HepG2 (cell line): ENCODE data around the gene PELI3. TPM values are rescaled to one million over a fixed set of nuclear protein-coding genes. Genes with fewer than 3 reads are reported as not detected.
A peak's percentile ranks its signal among the peaks of the same experiment; 100 is the strongest.

ENCODE experiments used
- ATAC-seq: fragments of 200-7000 bp; cut with Tn5 transposase; 3 replicates; pipeline ENCODE4 v1.9.1; 2020; ENCODE audit warnings: mild to moderate bottlenecking, moderate library complexity
- BruUV-seq: library from RNA; stranded (reverse); fragments of 400-500 nt; replicated peaks from 2 replicates; lab custom pipeline; 2021; lab: Mats Ljungman, UMichigan
- CTCF ChIA-PET: fragments of 300-600 bp; formaldehyde crosslinking; extraction: SDS; loops from one replicate; lab custom pipeline; 2021; ENCODE audit warnings: low total read pairs, inconsistent platforms, low intra/inter-chr PET ratio; lab: Yijun Ruan, JAX
- POLR2A ChIA-PET: fragments of 350-600 bp; sonication (Branson Sonifier 250); formaldehyde crosslinking; loops from one replicate; lab custom pipeline; 2020; ENCODE audit warnings: antibody characterized with exemption, inconsistent platforms; lab: Yijun Ruan, JAX
- DNase-seq: peaks from one replicate; pipeline ENCODE4 v3.0.0-alpha.2; 2015; ENCODE audit warnings: low spot score
- FAIRE-seq: peaks from 3 replicates; lab custom pipeline; 2011; peaks lifted over from hg19 to GRCh38; lab: Jason Lieb, UNC
- H2AFZ ChIP-seq: one replicate; pipeline ENCODE4 v1.6.1; 2011; ENCODE audit warnings: low read length, inconsistent platforms
- H3K27ac ChIP-seq: fragments of 300-600 bp; 3 replicates; pipeline ENCODE4 v1.8.0; 2011; ENCODE audit warnings: mixed run types, mild to moderate bottlenecking, mixed read lengths, low read length, inconsistent platforms; ENCODE audit not compliant: insufficient read depth; ENCODE audit errors: extremely low read length
- H3K27me3 ChIP-seq, 2 experiments: fragments of 200-600 bp in 1 of 2; 2 replicates in 1 of 2; 3 replicates in 1 of 2; pipeline versions ENCODE4 v1.6.0 to v1.8.0; 2011; ENCODE audit warnings: low read length in 2 of 2, mild to moderate bottlenecking in 2 of 2, moderate library complexity in 2 of 2, inconsistent platforms in 1 of 2; ENCODE audit not compliant: insufficient read depth in 2 of 2, control insufficient read depth in 1 of 2
- H3K36me3 ChIP-seq, 2 experiments: fragments of 200-600 bp in 1 of 2; replicated peaks in 1 of 2; 2 replicates in 1 of 2; 3 replicates in 1 of 2; pipeline versions ENCODE4 v1.5.1 to v1.8.0; 2011; ENCODE audit warnings: low read length in 2 of 2, inconsistent platforms in 1 of 2; ENCODE audit not compliant: insufficient read depth in 2 of 2, control insufficient read depth in 1 of 2
- H3K4me1 ChIP-seq: 2 replicates; pipeline ENCODE4 v1.5.1; 2012; ENCODE audit warnings: low read length, inconsistent platforms; ENCODE audit not compliant: insufficient read depth
- H3K4me2 ChIP-seq: 2 replicates; pipeline ENCODE4 v1.6.0; 2011; ENCODE audit warnings: low read depth, low read length, inconsistent platforms
- H3K4me3 ChIP-seq, 3 experiments: fragments of 200-600 bp in 1 of 3; sonication (generic), shearing (Covaris generic) in 1 of 3; replicated peaks in 1 of 3; 2 replicates each; pipeline ENCODE4 v1.5.1; 2011 to 2016; ENCODE audit warnings: low read length in 3 of 3, inconsistent platforms in 2 of 3, low read depth in 2 of 3, mild to moderate bottlenecking in 2 of 3, control low read depth in 1 of 3, mixed read lengths in 1 of 3; ENCODE audit not compliant: insufficient read depth in 1 of 3
- H3K79me2 ChIP-seq: one replicate; pipeline ENCODE4 v1.6.1; 2011; ENCODE audit warnings: low read length, inconsistent platforms; ENCODE audit not compliant: insufficient read depth
- H3K9ac ChIP-seq: 2 replicates; pipeline ENCODE4 v1.6.0; 2011; ENCODE audit warnings: mild to moderate bottlenecking, low read depth, low read length, inconsistent platforms; ENCODE audit not compliant: insufficient read depth
- H3K9me3 ChIP-seq: 2 replicates; pipeline ENCODE4 v1.5.1; 2012; ENCODE audit warnings: mild to moderate bottlenecking, low read length
- H4K20me1 ChIP-seq: 2 replicates; pipeline ENCODE4 v1.6.0; 2011; ENCODE audit warnings: inconsistent platforms, mild to moderate bottlenecking, low read length, moderate library complexity; ENCODE audit not compliant: insufficient read depth
- CENPX ChIP-seq: sonication (generic); formaldehyde crosslinking; IDR thresholded peaks from 2 replicates; pipeline ENCODE4 v1.9.0; 2021; ENCODE audit warnings: mild to moderate bottlenecking, missing genetic modification reagents, moderate library complexity
- ESRRA ChIP-seq: sonication (generic); formaldehyde crosslinking; IDR thresholded peaks from 2 replicates; pipeline ENCODE4 v1.5.1; 2020; ENCODE audit warnings: mild to moderate bottlenecking, low read depth, missing genetic modification reagents
- ISL2 ChIP-seq: sonication (generic); formaldehyde crosslinking; IDR thresholded peaks from 2 replicates; pipeline ENCODE4 v1.5.0; 2020; ENCODE audit warnings: missing genetic modification reagents
- NFYB ChIP-seq: sonication (generic); formaldehyde crosslinking; IDR thresholded peaks from 2 replicates; pipeline ENCODE4 v1.4.0; 2020; ENCODE audit warnings: missing genetic modification reagents
- RFX5 ChIP-seq: IDR thresholded peaks from 2 replicates; pipeline ENCODE4 v1.6.1; 2011; ENCODE audit warnings: low read depth, low read length, improper control_type of control experiment
- SKI ChIP-seq: fragments of 450-650 bp; IDR thresholded peaks from one replicate; pipeline ENCODE4 v1.6.1; 2018; ENCODE audit warnings: mild to moderate bottlenecking; ENCODE audit not compliant: partially characterized antibody
- SMAD9 ChIP-seq: sonication (generic); formaldehyde crosslinking; IDR thresholded peaks from 2 replicates; pipeline ENCODE4 v1.5.1; 2020; ENCODE audit warnings: mild to moderate bottlenecking, missing genetic modification reagents
- TCF7 ChIP-seq: sonication (generic); IDR thresholded peaks from 2 replicates; pipeline ENCODE4 v1.6.1; 2016; ENCODE audit warnings: antibody characterized with exemption, low read depth
- ZFP90 ChIP-seq: sonication (generic); formaldehyde crosslinking; IDR thresholded peaks from 2 replicates; pipeline ENCODE4 v1.8.0; 2022; ENCODE audit warnings: missing genetic modification reagents, mild to moderate bottlenecking, inconsistent platforms, borderline replicate concordance
- ZFX ChIP-seq: sonication (generic); formaldehyde crosslinking; IDR thresholded peaks from 2 replicates; pipeline ENCODE4 v1.4.0; 2020; ENCODE audit warnings: mild to moderate bottlenecking, low read depth, missing genetic modification reagents, moderate library complexity
- ZNF263 ChIP-seq: sonication (generic); formaldehyde crosslinking; IDR thresholded peaks from 2 replicates; pipeline ENCODE4 v1.4.0; 2020; ENCODE audit warnings: missing genetic modification reagents
- ZNF30 ChIP-seq: sonication (generic); formaldehyde crosslinking; IDR thresholded peaks from 2 replicates; pipeline ENCODE4 v1.5.0; 2020; ENCODE audit warnings: mild to moderate bottlenecking, missing genetic modification reagents
- ZNF878 ChIP-seq: sonication (generic); formaldehyde crosslinking; IDR thresholded peaks from 2 replicates; pipeline ENCODE4 v1.8.1; 2023; ENCODE audit warnings: mild to moderate bottlenecking, missing genetic modification reagents, moderate library complexity
- WGBS: methylation state at CpG from one replicate; pipeline ENCODE4 v1.1.6; 2017; ENCODE audit warnings: low lambda C conversion rate; 5-methylcytosine and 5-hydroxymethylcytosine counted together
- in situ Hi-C: cut with HindIII; loops from 2 replicates; pipeline ENCODE4 v1.10.0; 2017; ENCODE audit warnings: low pct_unique_long_range_greater_than_20kb; ENCODE audit not compliant: extremely low pct_ligation_motif_present
- intact Hi-C: fragments of 100-400 bp; cut with micrococcal nuclease; formaldehyde crosslinking; loops from one replicate; pipeline ENCODE4 v1.10.0; 2022; ENCODE audit not compliant: unreplicated experiment
- polyA plus RNA-seq, 8 experiments: library from polyadenylated mRNA; depleted of rRNA in 3 of 8; stranded (reverse) in 7 of 8; unstranded in 1 of 8; fragments of >200 nt; fragmentation: Illumina TruSeq in 4 of 8; extraction: Trizol in 4 of 8; gene quantifications; 2 replicates each; pipeline versions ENCODE4 v1.2.1 to v1.2.3, GENCODE V29; 2011 to 2016; ENCODE audit warnings: low read depth in 4 of 8, missing spikeins in 1 of 8, mixed read lengths in 1 of 8; ENCODE audit not compliant: insufficient read depth in 1 of 8
- total RNA-seq, 5 experiments: library from RNA; depleted of rRNA; stranded (reverse); fragments of >200 nt; fragmentation: Illumina TruSeq; extraction: Trizol; gene quantifications; 2 replicates each; pipeline ENCODE4 v1.2.3, GENCODE V29; 2016; ENCODE audit warnings: low read depth in 1 of 5
- TF ChIP-seq, protein P1 (sequence below): sonication (generic); formaldehyde crosslinking; IDR thresholded peaks from 2 replicates; pipeline ENCODE4 v1.9.0; 2021; ENCODE audit warnings: missing genetic modification reagents, mild to moderate bottlenecking, borderline replicate concordance
- TF ChIP-seq, protein P2 (sequence below): sonication (generic); IDR thresholded peaks from 2 replicates; pipeline ENCODE4 v1.6.1; 2016; ENCODE audit warnings: low read depth, borderline replicate concordance
- TF ChIP-seq, protein P3 (sequence below): sonication (generic); formaldehyde crosslinking; IDR thresholded peaks from 2 replicates; pipeline ENCODE4 v1.8.1; 2023; ENCODE audit warnings: mild to moderate bottlenecking, missing genetic modification reagents, borderline replicate concordance

The PELI3 gene
- total and polyA plus RNA-seq, 2 of the 13 experiments (the other 11 are each of a cell fraction or from before 2014, with no cell fraction given), result 2.0 to 4.0 TPM

DNA sequence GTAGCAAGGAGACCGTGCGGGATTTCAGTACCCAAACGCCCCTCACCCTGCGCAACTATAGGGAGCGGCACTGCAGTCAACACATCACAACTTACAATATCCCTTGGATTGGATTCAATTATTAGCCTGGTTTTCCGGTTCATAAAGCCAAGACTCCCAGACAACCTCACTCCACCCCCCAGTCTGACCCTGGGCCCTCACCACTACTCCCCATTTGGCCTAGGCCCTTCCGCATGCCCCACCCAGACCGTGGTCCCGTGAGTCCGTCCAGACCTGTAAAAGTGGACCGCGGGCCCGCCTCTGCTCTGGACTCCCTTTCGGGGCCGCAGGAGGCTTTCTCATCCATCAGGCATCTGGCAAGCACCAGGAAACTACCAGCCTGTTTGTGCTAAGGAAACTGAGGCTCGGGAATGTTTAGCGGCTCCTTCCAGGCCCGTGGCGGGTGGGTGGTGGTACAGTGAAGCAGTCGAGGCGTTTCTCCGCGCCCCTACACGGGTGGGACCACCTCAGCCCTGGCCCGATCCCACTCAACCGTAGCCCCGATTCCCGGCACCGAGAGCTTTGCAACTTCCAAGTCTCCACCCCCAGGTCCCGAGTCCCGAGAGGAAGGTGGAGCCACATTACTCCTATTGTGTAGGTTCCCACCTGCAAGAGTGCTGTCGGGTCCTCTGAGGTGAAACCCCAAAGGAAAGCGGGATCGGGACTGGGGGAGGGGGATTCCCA lies 12.8 kb downstream of the PELI3 start (continued):
- TF ChIP-seq, protein P1, sequence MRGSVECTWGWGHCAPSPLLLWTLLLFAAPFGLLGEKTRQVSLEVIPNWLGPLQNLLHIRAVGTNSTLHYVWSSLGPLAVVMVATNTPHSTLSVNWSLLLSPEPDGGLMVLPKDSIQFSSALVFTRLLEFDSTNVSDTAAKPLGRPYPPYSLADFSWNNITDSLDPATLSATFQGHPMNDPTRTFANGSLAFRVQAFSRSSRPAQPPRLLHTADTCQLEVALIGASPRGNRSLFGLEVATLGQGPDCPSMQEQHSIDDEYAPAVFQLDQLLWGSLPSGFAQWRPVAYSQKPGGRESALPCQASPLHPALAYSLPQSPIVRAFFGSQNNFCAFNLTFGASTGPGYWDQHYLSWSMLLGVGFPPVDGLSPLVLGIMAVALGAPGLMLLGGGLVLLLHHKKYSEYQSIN (CRISPR knock-in tag), result no peak
- no peak; the same call in 1 of the 2 replicates for TF ChIP-seq ZNF878 (CRISPR knock-in tag)

DNA sequence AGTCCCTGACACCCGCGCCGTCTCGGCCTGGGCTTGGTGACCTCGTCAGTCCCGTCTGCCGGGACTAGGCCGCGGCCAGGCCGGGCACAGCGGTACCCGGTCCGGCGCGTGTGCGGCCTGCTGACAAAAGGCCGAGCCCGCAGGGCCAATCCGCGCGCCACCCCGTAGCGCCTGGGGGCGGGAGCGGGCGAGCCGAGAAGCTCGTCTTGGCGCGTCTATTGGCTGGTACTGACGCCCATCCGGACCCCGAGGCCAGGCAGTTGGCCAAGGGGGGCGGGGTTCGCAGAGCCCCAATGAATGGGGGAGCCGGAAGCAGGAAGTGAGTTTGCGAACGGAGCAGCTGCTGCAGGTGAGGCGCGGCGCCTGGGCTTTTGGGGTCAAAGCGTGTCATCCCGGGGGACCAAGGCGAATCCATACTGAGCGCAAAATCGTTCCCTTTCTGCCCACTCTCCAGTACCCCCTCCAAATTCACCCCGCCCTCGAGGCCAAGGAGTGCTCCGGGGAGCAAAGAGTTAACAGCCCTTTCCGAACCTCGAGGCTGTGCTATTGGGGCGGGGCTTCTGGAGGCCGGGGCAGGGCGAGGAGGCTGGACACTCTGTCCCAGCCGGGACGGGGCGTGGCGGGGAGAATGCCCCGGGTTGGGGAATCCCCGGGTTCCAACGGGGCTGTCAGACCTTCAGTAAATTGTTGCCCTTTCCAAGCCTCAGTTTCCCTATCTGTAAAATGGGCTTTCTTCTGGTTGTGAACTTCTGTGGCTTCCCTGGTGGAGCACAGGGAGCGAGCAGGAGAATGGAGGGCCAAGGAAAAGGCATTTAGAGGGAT lies 13.6 kb downstream of the PELI3 start, which contains the start of gene DPP3:
Gene DPP3 (plus strand): TSS at position 318 of the 822 bp plus-strand sequence. CDS start 1,767 bp downstream, outside the sequence.
- ChIA-PET CTCF (interaction anchor here (2.8 kb wide), 1 partner anchor 72 kb away, joined by 28 read pairs; no protein-coding TSS in a partner anchor), POLR2A (interaction anchor here (0.5 to 1.8 kb wide), 23 partner anchors 10 to 575 kb away, joined by 3 to 48 read pairs (median 6); partner anchors contain the start of genes ACTN3, BBS1, MRPL11 and PELI3)
- FAIRE-seq, result peak; percentile 15
- WGBS, result 3% methylated on average over 18 of the region's 62 CpGs
- peak within 1 kb of the TSS; percentile 70 to 93 (median 92) for H3K4me3 ChIP-seq
- in situ Hi-C loops, result no loop called here
- BruUV-seq, result TSS peak; percentile 74
- H3K4me2 ChIP-seq, result peak within 1 kb of the TSS; percentile 88
- no peaks in the 10 kb centered on the region for H3K27me3 ChIP-seq
- H3K36me3 ChIP-seq, result peaks cover 0 to 5% of the 10 kb centered on the region in 2 experiments; a peak in 3 of 5 replicates
- peak; percentile 93 for DNase-seq
- peaks cover 50% of the 10 kb centered on the region for H3K4me1 ChIP-seq
- no peak within 1 kb of the TSS for H2AFZ ChIP-seq
- intact Hi-C loops, result loop anchor here (1.0 kb wide), 1 partner anchor 66 kb away; the partner anchor contains the start of genes ACTN3 and ZDHHC24
- H3K27ac ChIP-seq, result peak within 1 kb of the TSS; percentile 87
- H4K20me1 ChIP-seq, result no peaks in the 10 kb centered on the region; the same call in 1 of the 2 replicates
- peak; percentile 93 for ATAC-seq
- no peaks in the 10 kb centered on the region for H3K9me3 ChIP-seq
- H3K79me2 ChIP-seq, result peaks cover 2% of the 10 kb centered on the region
- H3K9ac ChIP-seq, result peak within 1 kb of the TSS; percentile 94
- no peak for TF ChIP-seq TCF7
- no peak for TF ChIP-seq SKI
- TF ChIP-seq RFX5, result no peak
- TF ChIP-seq CENPX (CRISPR knock-in tag), result no peak
- TF ChIP-seq NFYB (CRISPR knock-in tag), result peak; percentile 96
- TF ChIP-seq ZNF263, result no peak
- no peak; the same call in 1 of the 2 replicates for TF ChIP-seq ESRRA (CRISPR knock-in tag)
- no peak; the same call in 1 of the 2 replicates for TF ChIP-seq ISL2
- no peak for TF ChIP-seq SMAD9 (CRISPR knock-in tag)
- TF ChIP-seq, protein P2, sequence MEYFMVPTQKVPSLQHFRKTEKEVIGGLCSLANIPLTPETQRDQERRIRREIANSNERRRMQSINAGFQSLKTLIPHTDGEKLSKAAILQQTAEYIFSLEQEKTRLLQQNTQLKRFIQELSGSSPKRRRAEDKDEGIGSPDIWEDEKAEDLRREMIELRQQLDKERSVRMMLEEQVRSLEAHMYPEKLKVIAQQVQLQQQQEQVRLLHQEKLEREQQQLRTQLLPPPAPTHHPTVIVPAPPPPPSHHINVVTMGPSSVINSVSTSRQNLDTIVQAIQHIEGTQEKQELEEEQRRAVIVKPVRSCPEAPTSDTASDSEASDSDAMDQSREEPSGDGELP, result 0 out of 2 replicates have a peak, but pooled peaks have one; percentile 70
- TF ChIP-seq, protein P3, sequence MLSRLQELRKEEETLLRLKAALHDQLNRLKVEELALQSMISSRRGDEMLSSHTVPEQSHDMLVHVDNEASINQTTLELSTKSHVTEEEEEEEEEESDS (CRISPR knock-in tag), result no peak
- peak; percentile 100 for TF ChIP-seq ZFX
- no peak for TF ChIP-seq ZFP90 (CRISPR knock-in tag)
- TF ChIP-seq ZNF30 (CRISPR knock-in tag), result peak; percentile 54; the same call in 1 of the 2 replicates
